HS-5 (cell line): ENCODE data around the gene UBE4A.

Source experiments
- DNase-seq: peaks from one replicate; pipeline ENCODE4 v3.0.0-alpha.2; 2012; ENCODE audit warnings: low read depth

The UBE4A gene, protein sequence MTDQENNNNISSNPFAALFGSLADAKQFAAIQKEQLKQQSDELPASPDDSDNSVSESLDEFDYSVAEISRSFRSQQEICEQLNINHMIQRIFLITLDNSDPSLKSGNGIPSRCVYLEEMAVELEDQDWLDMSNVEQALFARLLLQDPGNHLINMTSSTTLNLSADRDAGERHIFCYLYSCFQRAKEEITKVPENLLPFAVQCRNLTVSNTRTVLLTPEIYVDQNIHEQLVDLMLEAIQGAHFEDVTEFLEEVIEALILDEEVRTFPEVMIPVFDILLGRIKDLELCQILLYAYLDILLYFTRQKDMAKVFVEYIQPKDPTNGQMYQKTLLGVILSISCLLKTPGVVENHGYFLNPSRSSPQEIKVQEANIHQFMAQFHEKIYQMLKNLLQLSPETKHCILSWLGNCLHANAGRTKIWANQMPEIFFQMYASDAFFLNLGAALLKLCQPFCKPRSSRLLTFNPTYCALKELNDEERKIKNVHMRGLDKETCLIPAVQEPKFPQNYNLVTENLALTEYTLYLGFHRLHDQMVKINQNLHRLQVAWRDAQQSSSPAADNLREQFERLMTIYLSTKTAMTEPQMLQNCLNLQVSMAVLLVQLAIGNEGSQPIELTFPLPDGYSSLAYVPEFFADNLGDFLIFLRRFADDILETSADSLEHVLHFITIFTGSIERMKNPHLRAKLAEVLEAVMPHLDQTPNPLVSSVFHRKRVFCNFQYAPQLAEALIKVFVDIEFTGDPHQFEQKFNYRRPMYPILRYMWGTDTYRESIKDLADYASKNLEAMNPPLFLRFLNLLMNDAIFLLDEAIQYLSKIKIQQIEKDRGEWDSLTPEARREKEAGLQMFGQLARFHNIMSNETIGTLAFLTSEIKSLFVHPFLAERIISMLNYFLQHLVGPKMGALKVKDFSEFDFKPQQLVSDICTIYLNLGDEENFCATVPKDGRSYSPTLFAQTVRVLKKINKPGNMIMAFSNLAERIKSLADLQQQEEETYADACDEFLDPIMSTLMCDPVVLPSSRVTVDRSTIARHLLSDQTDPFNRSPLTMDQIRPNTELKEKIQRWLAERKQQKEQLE

DNA sequence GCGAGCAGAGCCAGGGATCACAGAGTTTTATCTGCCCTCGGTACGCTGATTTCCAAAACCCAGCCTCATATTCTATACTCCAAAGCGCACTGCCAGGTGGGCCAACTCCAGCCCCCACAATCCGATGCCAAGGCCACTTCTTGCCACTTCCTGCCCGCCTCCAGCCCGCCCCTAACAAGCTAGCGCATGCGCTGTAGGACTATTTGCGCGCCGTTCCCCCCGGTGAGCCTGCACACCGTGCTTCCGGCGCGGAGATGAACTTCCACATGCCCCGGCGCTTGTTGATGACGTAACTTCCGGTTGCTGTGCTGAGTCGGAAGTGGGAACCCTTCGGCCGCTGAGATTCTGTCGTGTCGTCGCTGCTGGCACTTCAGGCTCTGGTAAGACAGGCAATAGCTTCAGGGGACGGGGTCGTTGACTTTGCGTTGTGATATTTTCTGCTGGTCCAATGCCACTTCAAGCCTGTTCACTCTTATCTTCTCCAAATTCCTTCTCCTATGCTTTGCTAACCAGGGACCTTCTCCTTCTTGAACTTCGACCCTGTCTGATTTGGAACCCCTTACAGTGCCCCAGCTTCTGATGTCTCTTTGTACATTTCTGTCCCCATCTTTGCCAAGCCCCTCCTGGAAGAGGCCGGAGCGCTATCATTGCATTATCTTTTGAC, at the start of gene UBE4A:
TSS of gene UBE4A (plus strand) at position 306 of the 664 bp plus-strand sequence. CDS start 5,481 bp downstream, outside the sequence.
- DNase-seq, result peak; percentile 67

DNA sequence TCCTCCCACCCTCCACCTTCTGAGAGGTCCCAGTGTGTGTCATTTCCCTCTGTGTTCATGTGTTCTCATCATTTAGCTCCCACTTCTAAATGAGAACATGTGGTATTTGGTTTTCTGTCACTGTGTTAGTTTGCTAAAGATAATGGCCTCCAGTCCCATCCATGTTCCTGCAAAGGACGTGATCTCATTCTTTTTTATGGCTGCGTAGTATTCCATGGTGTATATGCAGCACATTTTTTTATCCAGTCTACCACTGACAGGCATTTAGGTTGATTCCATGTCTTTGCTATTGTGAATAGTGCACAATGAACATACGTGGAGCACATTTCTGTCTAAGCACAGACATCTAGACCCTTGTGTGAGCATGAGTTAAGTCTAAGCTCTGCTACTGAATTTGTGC, 49.1 kb upstream of the UBE4A start:
- no peak for DNase-seq

DNA sequence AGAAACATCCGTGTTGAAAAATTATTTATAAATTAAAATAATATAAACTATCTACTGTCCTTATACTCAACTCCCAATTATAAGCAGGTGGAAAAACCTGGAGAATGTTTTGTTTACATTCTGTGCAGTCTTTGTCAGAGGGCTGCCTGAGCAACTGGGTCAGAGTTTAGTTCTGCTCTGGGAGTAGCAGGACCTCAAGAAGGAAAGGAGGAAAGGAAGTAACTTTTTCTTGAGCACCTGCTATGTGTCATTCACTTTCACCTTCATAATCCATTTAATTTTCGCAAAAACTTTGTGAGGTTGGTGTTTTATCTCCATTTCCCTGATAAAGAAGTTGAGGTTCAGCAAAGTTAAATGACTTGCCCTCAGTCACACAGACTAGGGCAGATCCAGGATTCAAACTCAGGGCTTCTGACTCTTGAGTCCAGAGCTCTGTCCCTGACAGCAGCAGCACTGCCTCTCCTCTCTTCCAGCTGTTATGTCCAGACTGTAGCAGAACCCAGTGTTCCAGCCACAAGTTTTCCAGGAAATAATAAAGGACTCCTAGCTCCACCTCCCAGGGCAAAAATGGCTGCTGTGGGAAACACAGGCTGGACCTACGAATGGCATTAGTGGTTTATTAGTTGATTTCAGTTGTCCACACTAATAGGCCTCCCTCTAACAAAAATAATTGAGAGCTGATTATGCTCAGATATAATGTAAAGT, 48.5 kb upstream of the UBE4A start:
- DNase-seq, result no peak

DNA sequence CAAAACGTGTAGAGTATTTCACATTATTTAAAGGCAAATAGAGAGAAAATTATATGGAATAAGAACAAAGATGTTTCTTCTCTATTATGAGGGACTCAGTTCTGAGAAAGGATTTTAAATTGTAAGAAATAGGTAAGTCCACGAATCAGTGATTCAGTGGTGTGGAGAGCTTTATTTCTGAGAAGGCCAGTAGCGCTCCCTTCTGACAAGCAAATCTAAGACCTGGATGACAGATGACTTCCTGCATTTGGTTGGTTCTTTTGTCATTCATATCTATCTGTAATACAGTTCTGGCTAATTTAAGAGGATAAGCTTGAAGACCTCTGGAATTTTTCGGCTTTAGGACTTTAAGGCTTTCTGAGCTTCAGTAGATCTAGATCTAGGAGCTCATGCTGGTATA, 47.9 kb upstream of the UBE4A start:
- no peak for DNase-seq

DNA sequence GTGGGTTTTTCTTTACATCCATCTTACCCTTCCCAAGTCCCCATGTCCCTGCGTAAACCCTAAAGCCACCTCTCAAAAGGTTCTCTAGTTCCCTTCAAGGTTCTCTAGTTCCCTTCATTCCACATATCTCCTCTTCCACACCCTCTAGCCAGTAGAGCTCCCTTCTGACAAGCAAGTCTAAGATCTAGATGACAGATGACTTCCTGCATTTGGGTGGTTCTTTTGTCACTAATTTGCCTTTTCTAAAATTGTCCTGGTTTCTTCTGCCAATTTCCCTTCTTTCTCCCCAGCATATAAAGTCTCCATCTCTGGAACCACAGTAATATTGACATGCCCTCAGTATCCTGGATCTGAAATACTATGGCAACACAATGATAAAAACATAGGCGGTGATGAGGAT, 47.1 kb upstream of the UBE4A start:
- DNase-seq, result no peak

DNA sequence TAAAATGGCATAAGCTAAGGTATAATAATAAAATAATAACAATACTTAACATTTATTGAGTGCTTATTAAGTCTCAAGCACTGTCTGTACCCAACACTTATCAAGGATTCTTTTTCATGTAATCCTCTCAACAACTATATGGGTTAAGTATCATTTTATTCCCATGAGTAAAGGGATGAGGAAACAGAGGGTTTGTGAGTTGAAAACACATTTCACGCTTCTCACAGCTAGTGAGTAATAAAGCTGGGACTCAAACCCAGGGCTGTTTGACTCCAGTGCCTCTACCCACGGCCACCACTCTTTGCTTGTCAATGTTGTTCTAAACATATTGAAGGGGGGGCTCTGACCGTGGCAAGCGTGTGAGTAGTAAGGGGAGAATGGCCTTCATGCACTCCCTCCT, 46.2 kb upstream of the UBE4A start:
- no peak for DNase-seq

DNA sequence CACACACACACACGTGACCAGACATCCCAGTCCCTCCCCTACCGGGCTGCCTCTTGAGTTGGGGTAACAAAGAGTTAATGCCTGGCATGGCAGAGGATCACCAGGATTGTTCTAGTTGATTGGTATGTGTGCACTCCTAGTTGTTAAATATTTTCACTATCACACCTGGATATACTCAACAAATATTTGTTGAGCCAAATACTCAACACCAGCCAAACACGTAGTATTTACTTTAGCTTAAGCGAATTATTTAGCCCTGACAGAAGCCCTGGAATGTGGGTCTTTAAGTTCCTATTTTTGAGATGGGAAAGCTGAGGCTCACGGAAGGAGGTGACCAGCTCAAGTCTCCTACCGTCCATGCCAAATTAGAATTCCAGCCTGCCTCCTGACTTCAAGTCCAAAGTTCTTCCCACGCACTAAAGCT, 44.4 kb upstream of the UBE4A start:
- no peak for DNase-seq

DNA sequence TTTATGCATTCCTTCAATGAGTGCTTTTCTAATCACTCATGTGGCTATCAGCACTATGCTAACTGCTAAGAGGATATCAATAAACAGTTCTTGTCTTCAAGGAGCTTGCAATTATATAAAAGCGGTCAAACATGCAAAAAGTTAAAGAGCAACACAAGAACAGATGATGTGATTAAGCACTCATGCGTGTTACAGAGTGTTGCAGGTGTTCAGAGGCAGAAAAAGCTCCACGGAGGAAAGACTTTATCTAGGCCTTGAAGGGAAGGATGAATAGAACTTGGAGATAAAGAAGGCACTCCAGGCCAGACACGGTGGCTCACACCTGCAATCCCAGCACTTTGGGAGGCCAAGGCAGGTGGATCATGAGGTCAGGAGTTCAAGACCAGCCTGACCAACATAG, 41.3 kb upstream of the UBE4A start:
- DNase-seq, result no peak

DNA sequence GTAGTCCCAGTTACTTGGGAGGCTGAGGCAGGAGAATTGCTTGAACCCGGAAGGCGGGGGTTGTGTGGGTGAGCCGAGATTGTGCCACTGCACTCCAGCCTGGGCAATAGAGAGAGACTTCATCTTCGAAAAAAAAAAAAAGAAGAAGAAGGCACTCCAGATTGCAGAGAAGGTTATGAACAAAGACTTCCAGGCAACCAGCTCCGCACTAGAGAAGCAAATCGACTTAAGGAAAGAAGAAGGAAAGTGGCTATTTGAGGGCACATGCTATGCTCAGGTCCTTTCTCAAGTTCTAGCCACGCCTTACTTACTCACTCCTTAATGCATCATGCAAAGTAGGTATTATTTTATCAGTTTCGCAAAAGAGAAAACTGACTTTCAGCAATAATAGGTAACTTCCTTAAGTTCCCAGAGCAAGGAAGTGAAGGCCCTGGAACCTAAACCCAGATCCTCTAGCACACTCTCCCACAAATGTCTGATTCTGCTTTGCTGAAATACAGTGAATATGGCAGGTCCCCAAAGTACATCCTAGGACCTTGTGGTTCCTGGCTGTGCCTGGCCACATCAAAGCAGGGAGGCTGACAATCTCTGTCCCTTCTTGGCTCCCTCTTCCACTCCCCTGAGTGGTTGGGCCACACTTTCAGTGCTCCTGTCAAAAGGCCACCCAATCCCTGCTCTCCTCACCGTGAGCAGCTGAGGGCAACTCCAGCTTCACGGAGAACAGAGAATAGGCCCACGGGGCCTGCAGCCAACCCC, 40.6 kb upstream of the UBE4A start:
- no peak for DNase-seq

DNA sequence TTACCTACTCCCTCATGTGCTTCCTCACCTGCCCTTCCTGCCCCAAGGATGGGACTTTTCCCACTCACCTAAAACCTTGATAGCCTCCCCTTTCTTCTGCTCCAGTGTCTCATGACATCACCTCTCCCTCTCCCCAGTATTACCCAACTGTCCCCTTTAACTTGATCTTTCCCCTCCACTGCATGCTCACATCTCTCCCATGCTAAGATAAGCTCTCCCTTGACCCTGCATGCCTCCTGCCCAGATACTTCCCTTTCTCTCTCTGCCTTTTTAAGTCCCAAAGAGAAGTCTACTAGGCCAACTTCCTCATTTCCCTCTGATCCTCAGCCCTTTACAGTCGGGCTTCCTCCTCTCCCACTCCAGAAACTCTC, 40.1 kb upstream of the UBE4A start:
- DNase-seq, result no peak

DNA sequence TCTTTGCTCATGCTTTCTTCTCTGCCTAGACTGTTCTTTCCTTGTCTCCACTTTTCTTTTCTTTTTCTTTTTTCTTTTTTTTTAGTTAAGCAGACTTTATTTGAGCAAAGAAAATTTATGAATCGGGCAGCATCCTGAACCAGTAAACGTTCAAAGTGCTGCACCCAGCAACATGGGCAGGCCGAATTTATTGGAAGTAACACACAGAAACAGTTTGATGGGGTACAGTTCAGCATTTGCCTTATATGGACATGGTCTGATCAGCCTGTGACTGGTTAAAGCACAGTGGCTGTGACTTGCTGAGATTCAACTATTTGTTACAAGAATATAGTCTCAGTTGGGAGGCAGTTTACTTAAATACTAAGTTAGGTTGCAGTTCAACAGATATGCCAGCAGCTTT, 38.9 kb upstream of the UBE4A start:
- DNase-seq, result no peak

DNA sequence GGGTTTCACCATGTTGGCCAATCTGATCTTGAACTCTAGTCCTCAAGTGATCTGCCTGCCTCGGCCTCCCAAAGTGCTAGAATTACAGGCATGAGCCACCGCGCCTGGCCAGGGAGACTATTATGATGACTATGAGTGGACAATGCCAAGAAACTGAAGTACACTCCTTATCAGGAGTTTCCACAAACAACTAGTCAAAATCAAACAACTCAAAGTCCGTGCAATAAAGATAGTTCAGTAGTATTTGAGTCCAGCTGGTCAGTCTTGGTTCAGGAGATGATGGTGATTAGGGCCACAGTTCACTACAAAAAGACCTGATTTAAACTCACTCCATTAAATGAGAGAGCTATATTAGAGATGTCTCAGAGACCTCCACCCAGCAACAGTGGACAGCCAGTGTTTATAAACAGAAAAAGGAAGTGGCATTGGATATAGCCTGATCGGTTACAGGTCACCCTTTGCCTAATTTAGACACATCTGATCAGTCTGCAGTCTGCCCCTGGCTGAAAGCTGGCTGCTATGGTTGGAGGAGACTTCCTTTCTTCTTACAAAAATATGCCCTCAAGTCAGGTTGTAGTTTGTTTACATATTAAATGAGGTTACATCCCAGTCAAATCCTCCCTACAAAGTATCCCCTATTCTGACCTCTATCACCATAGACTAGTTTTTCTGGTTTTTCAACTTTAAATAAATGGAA, 37.9 kb upstream of the UBE4A start:
- no peak for DNase-seq

DNA sequence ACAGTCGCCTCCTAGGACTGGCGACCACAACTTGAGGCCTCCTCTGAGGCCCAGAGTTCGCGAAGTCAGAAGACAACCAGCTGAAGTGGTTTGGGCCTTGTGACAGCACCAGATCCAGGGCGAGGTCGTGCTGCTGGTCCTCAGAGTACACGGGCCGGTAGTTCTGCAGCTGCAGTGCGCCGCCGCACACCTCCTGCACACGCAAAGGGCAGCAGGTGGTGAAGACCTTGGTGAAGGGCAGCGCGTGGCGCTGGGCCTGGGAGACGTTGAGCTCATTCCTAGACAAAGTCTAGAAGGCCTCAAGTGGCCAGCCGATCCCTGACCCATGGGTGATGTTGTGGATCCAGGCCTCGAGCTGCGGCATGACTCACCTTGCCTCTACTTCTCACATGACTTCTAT, 36.7 kb upstream of the UBE4A start:
- no peak for DNase-seq

DNA sequence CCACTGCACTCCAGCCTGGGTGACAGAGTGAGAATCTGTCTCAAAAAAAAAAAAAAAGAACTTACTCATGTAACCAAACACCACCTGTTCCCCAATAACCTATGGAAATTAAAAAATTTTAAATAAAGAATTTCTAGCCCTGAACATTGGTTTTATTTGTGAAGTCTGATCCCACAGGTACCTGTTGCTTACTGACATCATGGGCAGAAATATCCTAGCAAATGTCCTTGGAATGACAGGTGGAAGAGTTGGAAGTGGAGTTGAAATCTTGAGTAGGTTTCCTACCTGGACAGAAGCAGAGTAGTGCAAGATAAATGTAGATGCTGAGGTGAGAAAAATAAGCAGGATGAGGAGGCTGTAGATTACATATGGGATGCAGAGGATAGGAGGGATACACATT, 34.1 kb upstream of the UBE4A start:
- DNase-seq, result no peak

DNA sequence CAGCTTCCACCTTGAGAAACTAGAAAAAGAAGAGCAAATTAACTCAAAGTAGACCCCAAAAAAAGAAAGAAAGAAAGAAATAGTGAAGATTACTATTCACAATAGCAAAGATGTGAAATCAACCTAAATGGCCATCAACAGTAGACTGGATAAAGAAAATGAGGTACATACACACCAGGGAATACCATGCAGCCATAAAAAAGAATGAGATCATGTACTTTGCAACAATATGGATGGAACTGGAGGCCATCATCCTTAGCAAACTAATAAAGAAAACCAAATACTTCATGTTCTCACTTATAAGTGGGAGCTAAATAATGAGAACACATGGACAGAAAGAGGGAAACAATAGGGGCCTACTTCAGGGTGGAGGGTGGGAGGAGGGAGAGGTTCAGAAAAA, 30.7 kb upstream of the UBE4A start:
- no peak for DNase-seq

DNA sequence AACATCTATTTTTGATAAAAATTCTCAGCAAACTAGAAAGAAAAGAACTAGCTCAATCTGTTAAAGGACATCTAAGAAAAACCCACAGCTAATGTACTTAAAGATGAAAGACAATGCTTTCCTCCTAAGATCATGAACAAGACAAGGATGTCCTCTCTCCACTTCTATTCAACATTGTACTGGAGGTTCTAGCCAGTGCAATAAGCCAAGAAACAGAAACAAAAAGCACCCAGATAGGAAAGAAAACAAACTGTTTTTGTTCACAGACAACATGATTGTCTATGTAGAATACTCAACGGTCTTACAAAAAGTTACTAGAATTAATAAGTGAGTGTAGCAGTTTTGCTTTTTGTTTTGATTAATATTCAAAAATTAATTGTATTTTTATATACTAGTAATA, 24.7 kb upstream of the UBE4A start:
- DNase-seq, result no peak

DNA sequence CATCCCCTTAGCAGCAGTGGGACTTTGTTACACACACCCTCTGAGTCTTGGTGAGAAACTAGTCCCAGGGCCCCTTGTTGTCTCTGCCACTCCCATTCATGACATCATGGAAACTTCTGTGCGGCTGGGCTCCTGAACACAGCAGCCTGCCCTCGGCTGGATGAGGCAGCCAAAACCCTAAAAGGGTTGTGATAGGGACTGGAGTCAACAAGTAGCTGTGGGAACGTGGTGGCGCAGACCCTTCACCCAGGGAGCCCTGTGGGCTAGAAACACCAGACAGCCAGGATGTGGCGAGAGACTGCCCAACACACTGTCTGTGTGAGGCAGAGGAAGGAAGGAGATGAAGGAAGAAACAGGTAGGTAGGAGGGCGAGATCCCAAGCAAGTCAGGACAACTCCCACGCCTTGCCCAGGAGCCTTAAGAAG, 20.8 kb upstream of the UBE4A start:
- DNase-seq, result no peak

DNA sequence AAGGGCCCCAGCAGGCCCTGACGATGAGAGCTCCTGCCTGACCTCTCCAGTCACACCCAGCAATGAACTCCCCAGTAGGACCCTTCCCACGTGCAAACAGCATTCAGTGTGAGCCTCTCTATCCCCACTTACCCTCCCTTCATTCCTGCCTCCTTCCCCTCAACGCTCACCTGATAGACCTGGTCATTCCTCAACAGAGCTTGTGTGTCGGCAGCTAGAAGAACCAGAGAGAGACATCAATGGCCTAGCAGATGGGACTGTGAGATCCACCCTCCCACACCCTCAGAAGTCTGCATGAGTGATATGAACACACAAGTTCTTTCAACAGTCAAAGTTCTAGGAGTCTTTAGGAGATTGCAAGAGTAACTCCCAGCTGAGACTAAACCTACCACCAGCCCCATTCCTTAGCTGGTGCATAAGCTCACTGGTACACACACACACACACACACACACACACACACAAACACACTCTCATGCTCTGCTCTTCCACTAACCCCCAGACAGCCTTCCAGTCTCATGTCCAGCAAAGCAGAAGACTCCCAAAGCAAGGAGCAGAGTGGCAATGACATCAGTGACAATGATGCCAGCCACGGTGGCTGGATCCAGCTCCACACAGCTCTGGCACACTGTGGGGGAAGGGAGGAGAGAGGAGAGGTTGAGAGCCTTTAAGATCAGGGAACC, 20.0 kb upstream of the UBE4A start:
- no peak for DNase-seq

DNA sequence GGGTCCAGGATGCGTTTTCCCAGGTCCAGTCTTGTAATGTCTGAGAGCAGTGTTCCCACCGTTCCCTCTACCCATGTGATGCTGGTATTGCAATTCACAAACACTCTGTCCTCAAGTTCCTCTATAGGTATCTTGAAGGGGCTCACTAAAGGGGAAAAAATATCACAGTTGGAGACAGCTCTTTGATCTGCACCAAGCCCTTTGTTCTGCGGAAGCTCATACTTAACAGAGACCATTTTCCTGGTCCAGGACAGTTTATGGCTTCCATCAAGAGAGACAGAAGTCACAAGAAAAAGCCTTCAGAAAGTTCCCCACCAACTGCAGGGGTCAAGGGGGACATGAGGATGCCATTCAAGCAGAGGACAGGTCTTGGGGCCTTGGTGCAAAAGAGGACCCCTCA, 19.0 kb upstream of the UBE4A start:
- DNase-seq, result no peak

DNA sequence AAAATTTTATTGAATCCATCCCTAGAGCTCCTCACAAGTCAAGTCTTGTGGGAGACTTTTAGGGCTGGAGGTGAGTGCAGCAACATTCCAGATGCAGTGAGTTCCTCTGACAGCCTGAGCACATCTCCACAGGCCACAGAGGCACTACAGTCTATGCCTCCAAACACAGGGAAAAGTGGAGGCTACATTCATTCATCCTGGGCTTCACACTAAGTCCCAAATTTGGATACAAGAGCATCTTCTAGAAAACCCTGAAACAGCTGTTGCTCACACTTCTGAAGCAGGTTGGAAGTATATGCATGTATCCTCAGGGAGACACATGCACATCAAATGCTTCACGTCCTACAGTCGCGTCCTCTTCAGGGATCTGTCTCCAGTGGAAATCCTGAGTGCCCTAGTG, 18.1 kb upstream of the UBE4A start:
- DNase-seq, result no peak
